Measurements from ENCODE around the gene EEF1AKMT1. TPM values are rescaled to one million over a fixed set of nuclear protein-coding genes. Genes with fewer than 3 reads are reported as not detected.
"Not testable (repeated sequence)": the region's sequence is repeated elsewhere in the genome, so short reads cannot be mapped to it uniquely, and the experiment has no call there.

EEF1AKMT1 gene
- total and polyA plus RNA-seq, 9 donors: 9.7 to 20.8 (median 12.8) TPM

DNA sequence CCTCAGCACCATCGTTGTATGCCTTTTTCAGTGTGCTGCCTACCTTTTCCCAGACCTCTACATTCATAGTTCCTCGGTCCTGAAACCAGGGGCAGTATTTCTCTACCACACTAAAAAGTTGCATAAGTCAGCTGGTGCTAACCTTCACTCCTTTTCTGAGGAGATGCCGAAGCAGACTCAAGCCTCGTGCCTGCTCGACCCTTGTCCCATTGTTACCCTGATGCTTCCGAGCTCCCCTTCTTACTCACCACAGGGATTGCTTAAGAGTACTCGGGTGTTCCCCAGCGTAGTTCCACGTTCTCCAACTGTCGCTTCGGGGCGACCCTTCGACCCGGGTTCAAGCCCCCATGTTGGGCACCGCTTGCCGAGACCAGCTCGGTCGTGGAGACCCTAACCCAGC is 89.2 kb downstream of the EEF1AKMT1 start:
- 75 to 78% (median 77%) methylated on average over 17 to 18 of the region's 18 CpGs for WGBS, 3 donors
- Histone ChIP-seq H3K36me3 (no peaks in the 10 kb centered on the region), H3K9me3 (no peaks in the 10 kb centered on the region), H3K4me3 (no peak overlapping the region), H3K4me1 (ENCODE audit: insufficient read depth) (no peaks in the 10 kb centered on the region), H3K27ac (no peak overlapping the region), H3K27me3 (no peaks in the 10 kb centered on the region)
- intact Hi-C loops (cut with DNase I): no loop called here
- DNase-seq: no peak
- TF ChIP-seq EP300 (IDR thresholded peaks at IDR 0.05) (no peak), POLR2A (IDR thresholded peaks at IDR 0.05) (no peak)
- TF ChIP-seq, protein P1, sequence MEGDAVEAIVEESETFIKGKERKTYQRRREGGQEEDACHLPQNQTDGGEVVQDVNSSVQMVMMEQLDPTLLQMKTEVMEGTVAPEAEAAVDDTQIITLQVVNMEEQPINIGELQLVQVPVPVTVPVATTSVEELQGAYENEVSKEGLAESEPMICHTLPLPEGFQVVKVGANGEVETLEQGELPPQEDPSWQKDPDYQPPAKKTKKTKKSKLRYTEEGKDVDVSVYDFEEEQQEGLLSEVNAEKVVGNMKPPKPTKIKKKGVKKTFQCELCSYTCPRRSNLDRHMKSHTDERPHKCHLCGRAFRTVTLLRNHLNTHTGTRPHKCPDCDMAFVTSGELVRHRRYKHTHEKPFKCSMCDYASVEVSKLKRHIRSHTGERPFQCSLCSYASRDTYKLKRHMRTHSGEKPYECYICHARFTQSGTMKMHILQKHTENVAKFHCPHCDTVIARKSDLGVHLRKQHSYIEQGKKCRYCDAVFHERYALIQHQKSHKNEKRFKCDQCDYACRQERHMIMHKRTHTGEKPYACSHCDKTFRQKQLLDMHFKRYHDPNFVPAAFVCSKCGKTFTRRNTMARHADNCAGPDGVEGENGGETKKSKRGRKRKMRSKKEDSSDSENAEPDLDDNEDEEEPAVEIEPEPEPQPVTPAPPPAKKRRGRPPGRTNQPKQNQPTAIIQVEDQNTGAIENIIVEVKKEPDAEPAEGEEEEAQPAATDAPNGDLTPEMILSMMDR (IDR thresholded peaks at IDR 0.05): no peak

DNA sequence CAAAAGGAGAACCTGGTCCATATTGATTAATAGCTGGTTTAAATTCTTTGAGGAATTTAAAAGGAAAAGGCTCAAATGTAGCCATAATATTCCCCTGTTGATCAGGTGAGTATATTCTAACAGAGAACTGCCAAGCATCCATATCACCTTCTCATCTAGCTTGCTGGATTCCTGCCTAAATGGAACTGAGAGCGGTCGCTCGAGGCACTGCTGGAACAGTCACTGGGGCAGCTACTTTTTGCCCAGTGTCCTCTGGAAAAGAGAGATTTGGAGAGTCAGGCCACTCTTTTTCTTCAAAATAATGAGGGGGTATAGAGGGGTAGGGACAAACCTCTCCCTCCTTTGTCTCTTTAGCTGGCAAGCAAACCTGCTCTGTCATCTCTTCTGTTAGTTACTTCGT is 89.7 kb downstream of the EEF1AKMT1 start:
- H3K36me3 ChIP-seq: no peaks in the 10 kb centered on the region
- 89 to 95% (median 89%) methylated on average over 4 of the region's 4 CpGs for WGBS, 3 donors
- no peaks in the 10 kb centered on the region for H3K4me1 ChIP-seq (ENCODE audit: insufficient read depth)
- H3K9me3 ChIP-seq: no peaks in the 10 kb centered on the region
- H3K4me3 ChIP-seq: no peak overlapping the region
- no peak overlapping the region for H3K27ac ChIP-seq
- TF ChIP-seq, protein P1 (IDR thresholded peaks at IDR 0.05): no peak
- TF ChIP-seq EP300 (IDR thresholded peaks at IDR 0.05) (no peak), POLR2A (IDR thresholded peaks at IDR 0.05) (no peak)
- DNase-seq: no peak
- H3K27me3 ChIP-seq: no peaks in the 10 kb centered on the region
- intact Hi-C loops (cut with DNase I): no loop called here

DNA sequence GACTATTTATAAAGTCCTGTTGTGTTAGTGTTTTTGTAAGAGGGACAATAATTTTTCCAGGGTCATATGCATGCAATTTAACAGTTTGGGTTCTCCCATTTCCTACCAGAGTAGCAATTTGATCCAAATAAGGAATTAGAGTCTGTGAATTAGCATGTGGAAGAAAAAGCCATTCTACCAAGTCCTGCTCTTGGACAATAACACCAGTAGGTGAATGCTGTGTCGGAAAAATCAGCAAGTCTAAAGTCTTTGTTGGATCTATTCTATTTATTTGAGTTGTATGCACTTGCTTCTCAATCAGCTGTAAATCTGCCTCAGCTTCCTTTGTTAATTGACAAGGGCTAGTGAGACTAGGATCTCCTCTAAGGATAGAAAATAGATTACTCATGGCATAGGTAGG is 91.7 kb downstream of the EEF1AKMT1 start:
- Histone ChIP-seq H3K27me3 (no peaks in the 10 kb centered on the region), H3K9me3 (no peaks in the 10 kb centered on the region), H3K27ac (no peak overlapping the region), H3K4me1 (ENCODE audit: insufficient read depth) (no peaks in the 10 kb centered on the region), H3K4me3 (no peak overlapping the region), H3K36me3 (no peaks in the 10 kb centered on the region)
- TF ChIP-seq, protein P1 (IDR thresholded peaks at IDR 0.05): no peak
- TF ChIP-seq EP300 (IDR thresholded peaks at IDR 0.05) (no peak), POLR2A (IDR thresholded peaks at IDR 0.05) (no peak)
- WGBS, 3 donors: 98 to 100% (median 98%) methylated on average over 1 of the region's 1 CpG
- no peak for DNase-seq
- intact Hi-C loops (cut with DNase I): no loop called here

DNA sequence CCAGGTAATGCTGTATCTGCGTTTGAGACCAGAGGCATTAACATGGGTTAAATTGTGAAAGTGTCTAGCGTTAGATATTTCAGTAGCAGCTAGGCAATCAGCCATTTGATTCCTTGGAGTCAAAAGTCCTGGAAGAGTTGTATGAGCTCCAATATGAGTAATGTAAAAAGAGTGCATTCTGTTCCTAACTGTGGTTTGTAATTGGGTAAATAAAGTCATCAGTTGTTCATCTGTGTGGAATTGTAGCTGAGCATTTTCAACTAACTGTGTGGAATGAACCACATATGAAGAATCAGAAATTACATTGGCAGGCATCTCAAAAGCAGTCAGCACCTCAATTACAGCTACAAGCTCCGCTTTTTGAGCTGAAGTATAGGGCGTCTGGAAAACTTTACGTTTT is 92.3 kb downstream of the EEF1AKMT1 start:
- H3K27ac ChIP-seq; H3K27me3 ChIP-seq; H3K4me3 ChIP-seq; H3K36me3 ChIP-seq; intact Hi-C loops (cut with DNase I); DNase-seq; H3K9me3 ChIP-seq; H3K4me1 ChIP-seq (ENCODE audit: insufficient read depth): not testable (repeated sequence)
- 66 to 75% (median 72%) methylated on average over 5 of the region's 5 CpGs for WGBS, 3 donors

DNA sequence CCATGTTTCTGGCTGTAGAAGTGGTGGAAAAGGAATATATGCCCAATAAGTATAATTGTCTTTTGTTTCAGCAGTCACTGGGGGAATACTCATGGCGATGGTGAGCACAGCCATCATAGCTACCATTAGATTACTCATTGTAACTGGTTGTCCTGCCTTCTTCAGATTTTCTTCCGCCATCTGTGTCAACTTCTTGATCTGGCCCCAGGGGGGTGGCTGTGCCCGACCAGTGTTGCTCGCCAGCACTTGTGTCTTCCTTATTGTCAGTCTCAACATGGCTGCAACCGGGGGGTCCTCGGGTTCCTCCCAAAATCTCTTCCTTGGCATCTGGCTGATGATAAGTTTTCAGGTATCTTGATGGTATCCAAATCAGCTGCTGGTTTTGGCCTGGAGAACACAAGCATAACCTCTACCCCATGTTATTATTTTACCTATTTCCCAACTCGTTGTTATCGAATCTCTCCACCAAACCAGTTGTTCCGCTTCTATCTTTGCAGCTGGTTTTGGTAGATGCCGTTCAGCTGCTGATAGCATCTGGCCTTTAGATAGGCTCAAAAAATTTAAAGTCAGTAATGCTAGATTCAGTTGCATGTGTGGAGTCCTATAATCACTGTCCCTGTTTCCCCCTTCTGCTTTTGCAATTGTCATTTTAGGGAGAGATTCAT is 93.2 kb downstream of the EEF1AKMT1 start:
- H3K4me3 ChIP-seq: no peak overlapping the region
- no peaks in the 10 kb centered on the region for H3K36me3 ChIP-seq
- H3K4me1 ChIP-seq (ENCODE audit: insufficient read depth): no peaks in the 10 kb centered on the region
- no peak overlapping the region for H3K27ac ChIP-seq
- intact Hi-C loops (cut with DNase I): no loop called here
- H3K9me3 ChIP-seq: no peaks in the 10 kb centered on the region
- 95 to 97% (median 96%) methylated on average over 10 of the region's 10 CpGs for WGBS, 3 donors
- DNase-seq: no peak
- TF ChIP-seq EP300 (IDR thresholded peaks at IDR 0.05): no peak
- no peaks in the 10 kb centered on the region for H3K27me3 ChIP-seq

All from ovary (tissue), 9 donors.